Activated T-cell treated with anti-CD3 and anti-CD28 coated beads, Interleukin-2, amount 50 U/mL, for 48 hours (primary cell): Measurements from ENCODE around the gene NSD1.

Source experiments
- DNase-seq, 2 experiments: peaks; one replicate each; pipeline ENCODE4 v3.0.0-alpha.2; 2020

NSD1 gene

DNA sequence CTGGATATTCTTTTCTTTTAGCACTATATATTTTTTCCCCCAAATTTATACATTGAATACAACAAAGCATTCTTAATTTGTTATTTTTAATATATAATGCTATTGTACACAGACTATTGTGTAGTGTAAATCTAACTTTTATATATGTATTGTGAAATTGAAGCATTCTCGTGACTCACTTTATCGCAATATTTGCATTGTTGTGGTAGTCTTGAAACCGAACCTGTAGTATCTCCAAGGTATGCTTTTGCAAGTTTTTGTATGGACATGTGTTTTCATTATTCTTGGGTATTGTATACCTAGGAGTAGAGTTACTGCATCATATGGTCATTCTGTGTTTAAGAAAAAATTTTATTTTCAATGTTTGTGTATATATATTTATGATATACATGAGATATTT is 49.6 kb downstream of the NSD1 start:
- DNase-seq: no peak

DNA sequence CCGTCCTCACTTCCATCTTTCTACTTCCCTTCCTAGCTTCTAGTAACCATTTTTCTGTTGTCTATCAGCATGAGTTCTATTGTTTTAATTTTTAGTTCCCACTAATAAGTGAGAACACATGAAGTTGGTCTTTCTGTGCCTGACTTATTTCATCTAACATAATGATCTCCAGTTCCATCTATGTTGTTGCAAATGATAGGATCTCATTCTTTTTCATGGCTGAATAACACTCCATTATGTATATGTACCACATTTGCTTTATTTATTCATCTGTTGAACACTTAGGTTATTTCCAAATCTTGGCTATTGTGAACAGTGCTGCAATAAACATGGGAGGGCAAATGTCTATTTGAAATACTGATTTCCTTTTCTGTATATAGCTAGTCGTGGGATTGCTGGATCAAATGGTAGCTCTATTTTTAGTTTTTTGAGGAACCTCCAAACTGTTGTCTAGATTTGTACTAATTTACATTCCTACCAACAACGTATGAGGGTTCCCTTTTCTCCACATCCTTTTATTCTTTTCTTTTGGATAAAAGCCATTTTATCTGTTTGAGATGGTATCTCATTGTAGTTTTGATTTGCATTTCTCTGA is 50.3 kb downstream of the NSD1 start:
- no peak for DNase-seq

GRCh38 chr5:177185993-177186392 is 52.4 kb downstream of the NSD1 start:
- DNase-seq: no peak

DNA sequence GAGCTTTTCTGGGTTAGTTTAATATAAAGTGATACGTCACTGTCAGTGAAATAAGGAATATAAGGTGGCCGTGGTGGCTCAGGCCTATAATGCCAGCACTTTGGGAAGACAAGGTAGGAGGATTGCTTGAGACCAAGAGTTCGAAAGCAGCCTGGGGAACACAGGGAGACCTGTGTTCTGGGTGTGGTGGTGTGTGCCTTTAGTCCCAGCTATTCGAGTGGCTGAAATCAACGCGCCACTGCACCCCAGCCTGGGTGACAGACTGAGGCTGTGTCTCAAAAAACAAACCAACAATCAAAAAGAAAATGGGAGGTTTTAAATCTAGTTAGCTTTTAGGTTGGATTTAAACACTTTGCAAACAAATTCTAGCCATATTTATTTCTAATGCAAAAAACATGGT is 53.1 kb downstream of the NSD1 start:
- DNase-seq: no peak

DNA sequence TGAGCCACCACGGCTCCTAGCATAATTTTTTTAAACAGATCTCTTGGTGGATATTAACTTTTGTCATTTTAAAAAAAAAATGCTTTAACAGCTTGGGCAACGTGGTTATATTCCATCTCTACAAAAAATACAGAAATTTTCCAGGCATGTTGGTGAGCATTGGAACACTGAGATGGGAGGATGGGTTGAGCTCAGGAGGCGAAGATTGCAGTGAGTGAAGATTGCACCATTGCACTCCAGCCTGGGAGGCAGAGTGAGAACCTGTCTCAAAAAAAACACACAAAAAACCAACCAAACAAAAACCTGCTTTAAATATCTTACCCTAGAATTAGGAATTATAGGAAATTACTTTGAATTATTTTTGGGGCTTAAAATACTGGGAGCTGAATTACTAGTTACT is 55.2 kb downstream of the NSD1 start:
- no peak for DNase-seq

DNA sequence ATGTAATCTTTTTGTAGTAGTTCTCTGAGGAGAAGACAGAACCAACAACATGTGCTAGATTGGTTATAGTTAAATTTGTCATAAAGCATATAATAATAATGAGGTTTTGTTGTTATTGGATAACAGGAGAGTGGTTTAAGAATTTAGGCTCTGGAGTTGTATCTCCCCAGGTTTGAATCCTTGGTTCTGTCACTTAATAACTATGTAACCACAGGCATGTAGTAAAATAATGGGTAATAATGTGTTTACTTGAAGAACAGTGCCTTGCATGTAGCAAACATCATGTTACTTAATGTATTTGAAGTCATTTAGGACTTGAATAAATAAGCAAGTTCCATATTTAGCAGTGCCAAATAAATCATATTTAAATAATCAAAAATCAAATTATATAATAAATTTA is 55.8 kb downstream of the NSD1 start:
- DNase-seq: no peak

DNA sequence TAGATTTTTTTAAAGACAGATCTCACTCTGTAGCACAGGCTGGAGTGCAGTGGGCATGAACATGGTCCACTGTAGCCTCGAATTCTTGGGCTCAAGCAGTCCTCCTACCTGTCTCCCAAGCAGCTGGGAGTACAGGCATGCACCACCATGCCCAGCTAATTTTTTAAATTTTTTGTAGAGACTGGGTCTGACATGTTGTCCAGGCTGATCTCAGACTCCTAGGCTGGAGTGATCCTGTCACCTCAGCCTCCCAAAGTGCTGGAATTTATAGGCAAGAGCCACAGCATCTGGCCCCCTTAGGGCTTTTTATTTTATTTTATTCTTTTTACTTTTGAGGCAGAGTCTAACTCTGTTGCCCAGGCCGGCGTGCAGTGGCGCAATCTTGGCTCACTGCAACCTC is 56.4 kb downstream of the NSD1 start:
- DNase-seq: no peak

- no peak for DNase-seq
These were observed 60.7 kb downstream of the NSD1 start for GRCh38 chr5:177194268-177194667.

GRCh38 chr5:177195307-177195952 is 61.9 kb downstream of the NSD1 start:
- DNase-seq: no peak

GRCh38 chr5:177198738-177199137 is 65.2 kb downstream of the NSD1 start:
- DNase-seq: no peak

GRCh38 chr5:177204281-177204680 is 70.7 kb downstream of the NSD1 start:
- DNase-seq: no peak

DNA sequence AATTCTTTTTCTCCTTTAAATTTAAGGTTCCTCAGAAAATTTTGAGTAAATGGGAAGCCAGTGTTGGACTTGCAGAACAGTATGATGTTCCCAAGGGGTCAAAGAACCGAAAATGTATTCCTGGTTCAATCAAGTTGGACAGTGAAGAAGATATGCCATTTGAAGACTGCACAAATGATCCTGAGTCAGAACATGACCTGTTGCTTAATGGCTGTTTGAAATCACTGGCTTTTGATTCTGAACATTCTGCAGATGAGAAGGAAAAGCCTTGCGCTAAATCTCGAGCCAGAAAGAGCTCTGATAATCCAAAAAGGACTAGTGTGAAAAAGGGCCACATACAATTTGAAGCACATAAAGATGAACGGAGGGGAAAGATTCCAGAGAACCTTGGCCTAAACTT is 76.0 kb downstream of the NSD1 start:
- no peak for DNase-seq

- DNase-seq: no peak
These were observed 78.7 kb downstream of the NSD1 start for GRCh38 chr5:177212242-177212641.

DNA sequence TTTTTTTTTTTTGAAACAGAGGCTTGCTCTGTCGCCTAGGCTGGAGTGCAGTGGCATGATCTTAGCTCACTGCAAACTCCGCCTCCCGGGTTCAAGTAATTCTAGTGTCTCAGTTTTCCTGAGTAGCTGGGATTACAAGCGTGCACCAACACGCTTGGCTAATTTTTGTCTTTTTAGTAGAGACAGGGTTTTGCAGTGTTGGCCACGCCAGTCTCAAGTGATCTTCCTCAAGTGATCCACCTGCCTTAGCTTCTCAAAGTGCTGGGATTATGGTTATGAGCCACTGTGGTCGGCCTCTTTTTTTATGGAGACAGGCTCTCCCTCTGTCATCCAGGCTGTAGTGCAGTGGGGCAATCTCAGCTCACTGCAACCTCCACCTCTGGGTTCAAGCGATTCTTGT is 87.0 kb downstream of the NSD1 start:
- DNase-seq: no peak

DNA sequence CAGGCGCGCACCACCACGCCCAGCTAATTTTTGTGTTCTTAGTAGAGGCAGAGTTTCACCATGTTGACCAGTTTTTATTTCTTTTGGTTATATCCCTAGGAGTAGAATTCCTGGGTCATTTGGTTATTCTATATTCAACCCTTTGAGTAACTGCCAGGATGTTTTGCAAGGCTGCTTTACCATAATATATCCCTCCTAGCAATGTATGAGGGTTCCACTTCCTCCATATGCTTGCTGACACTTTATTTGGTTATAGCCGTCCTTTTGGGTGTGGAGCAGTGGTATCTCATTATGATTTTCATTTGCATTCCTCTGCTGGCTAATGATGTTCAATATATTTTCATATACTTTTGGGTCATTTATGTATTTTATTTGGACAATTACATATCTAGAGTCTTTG is 88.7 kb downstream of the NSD1 start:
- DNase-seq: no peak

- no peak for DNase-seq
These were observed 92.2 kb downstream of the NSD1 start for GRCh38 chr5:177225798-177226197.

GRCh38 chr5:177226860-177227259 is 93.3 kb downstream of the NSD1 start:
- no peak for DNase-seq

DNA sequence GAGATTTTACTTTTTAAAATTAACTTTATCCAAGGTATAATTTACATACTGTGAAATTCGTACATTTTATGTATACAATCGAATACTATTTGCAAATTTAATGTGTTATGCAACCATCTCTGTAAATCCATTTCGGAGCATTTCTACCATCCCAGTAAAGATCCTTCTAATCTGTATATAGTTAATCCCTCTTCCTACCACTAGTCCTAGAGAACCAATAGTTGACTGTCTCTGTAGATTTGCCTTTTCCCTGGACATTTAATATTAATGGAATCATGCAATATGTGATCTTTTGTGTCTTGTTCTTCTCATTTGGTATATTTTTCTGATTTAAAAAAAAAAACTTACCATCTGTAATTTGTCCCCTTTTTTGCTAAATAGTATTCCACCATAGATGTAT is 95.2 kb downstream of the NSD1 start:
- no peak for DNase-seq

GRCh38 chr5:177230660-177231059 is 97.1 kb downstream of the NSD1 start:
- DNase-seq: no peak

GRCh38 chr5:177231479-177232250 is 98.1 kb downstream of the NSD1 start:
- DNase-seq: no peak

DNA sequence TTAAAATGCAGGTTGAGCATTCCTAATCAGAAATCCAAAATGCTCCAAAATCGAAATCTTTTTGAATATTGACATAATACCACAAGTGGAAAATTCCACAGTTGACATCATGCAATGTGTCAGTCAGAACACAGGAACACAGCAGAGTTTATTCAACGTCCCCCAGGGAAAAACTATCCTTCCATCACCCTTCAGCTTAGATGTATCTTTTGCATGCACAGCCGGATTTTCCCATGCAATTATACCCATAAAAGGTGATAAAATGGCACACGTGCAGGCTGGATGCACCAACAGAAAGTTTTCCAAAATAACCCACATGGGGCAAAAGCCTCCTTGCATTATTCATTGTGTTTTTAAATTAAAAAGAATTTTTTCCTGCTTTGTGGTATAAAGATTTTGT is 98.8 kb downstream of the NSD1 start:
- DNase-seq: no peak

DNA sequence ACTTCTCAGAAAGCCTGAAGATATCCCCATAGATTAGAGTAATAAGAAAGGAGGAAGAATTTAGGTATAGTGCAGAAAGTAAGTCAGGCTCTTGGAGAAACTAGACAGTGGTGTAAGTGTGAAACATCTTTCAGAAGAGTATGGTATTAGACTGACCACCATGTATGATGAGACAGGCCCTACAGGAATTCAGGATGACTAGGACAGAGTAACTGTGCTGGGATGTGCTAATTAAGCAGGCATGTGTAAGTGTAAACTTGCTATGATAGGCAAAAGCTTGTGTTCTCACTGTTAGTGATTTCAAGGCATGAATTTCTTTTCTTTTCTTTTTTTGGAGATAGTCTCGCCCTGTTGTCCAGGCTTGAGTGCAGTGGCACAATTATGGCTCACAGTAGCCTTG is 99.2 kb downstream of the NSD1 start:
- DNase-seq: no peak

- DNase-seq: no peak
These were observed 99.6 kb downstream of the NSD1 start for GRCh38 chr5:177233206-177233605.

- no peak for DNase-seq
These were observed 100.2 kb downstream of the NSD1 start for GRCh38 chr5:177233802-177234201.

- DNase-seq: no peak
These were observed 101.3 kb downstream of the NSD1 start for GRCh38 chr5:177234841-177235240.
